NK-92 (cell line): ENCODE data around the gene MAP7.
"Not testable (repeated sequence)": the region's sequence is repeated elsewhere in the genome, so short reads cannot be mapped to it uniquely, and the experiment has no call there.

ENCODE experiments used
- DNase-seq: peaks from one replicate; lab custom pipeline; 2025; ENCODE audit not compliant: unreplicated experiment; lab: John Stamatoyannopoulos, UW

Gene MAP7

GRCh38 chr6:136315594-136315993, 234.6 kb downstream of the MAP7 start:
- no peak for DNase-seq

DNA sequence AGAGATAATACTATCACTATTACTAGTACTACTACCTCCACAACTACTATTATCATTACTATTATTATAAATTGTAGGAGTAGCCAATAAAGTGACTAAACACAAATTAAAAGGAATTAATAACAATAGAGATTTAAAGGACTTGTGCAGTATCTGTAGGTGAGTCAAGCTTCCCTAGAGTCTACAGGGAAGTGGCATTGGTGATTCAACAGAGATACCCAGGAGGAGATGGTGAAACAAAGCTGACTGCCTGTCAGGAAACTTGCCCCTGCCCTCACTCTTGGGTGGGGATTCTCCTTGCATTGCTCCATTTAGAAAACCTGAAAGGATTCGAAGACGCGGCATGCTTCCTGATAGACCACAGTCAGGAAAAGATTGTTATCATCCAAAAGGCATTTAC, 237.2 kb downstream of the MAP7 start:
- no peak for DNase-seq

- no peak for DNase-seq
Measured at GRCh38 chr6:136309729-136310311, 240.4 kb downstream of the MAP7 start.

DNA sequence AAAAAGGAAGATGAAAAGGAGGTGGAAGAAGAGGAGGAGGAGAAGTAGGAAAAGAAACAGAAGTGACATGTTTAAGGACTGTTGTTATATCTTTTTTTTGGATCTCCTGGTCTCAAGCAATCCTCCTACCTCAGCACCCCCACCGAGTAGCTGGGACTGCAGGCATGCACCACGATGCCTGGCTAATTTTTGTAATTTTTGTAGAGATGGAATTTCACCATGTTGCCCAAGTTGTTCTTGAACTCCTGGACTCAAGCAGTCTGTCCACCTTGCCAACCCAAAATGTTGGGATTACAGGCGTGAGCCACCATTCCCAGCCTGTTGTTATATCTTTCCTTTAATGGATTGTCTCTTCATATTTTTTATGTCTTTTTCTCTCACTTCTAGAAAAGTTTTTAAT, 241.1 kb downstream of the MAP7 start:
- no peak for DNase-seq

GRCh38 chr6:136308469-136308868, 241.8 kb downstream of the MAP7 start:
- DNase-seq: not testable (repeated sequence)

DNA sequence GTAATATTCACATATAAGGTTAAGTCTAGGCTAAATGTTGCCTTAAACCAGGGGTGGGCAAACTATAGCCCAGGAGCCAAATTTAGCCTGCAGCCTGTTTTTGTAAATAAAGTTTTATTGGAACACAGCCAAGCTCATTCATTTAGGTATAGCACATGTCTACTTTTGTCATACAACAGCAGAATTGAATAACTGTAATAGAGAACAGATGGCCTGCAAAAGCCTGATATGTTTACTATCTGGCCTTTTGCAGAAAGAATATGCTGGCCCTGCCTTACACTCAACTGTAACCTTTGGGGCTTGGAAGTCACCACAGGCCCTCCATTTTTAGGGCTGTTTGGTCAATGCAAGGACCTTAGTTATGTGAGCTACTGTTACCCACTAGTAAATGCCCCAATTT, 242.9 kb downstream of the MAP7 start:
- no peak for DNase-seq

GRCh38 chr6:136306466-136306865, 243.8 kb downstream of the MAP7 start:
- DNase-seq: no peak

GRCh38 chr6:136304410-136304809, 245.8 kb downstream of the MAP7 start:
- DNase-seq: no peak

DNA sequence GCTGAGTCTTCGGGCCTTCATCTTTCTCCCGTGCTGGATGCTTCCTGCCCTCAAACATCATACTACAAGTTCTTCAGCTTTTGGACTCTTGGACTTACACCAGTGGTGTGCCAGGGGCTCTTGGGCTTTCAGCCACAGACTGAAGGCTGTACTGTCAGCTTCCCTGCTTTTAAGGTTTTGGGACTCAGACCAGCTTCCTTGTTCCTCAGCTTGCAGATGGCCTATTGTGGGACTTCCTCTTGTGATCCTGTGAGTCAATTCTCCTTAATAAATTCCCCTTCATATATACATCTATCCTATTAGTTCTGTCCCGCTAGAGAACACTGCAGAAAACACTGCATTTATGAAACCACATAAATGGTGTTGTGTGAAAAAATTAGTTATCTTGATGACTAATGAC, 246.7 kb downstream of the MAP7 start:
- DNase-seq: no peak

GRCh38 chr6:136294621-136295020, 255.6 kb downstream of the MAP7 start:
- no peak for DNase-seq
